DOHH2 (cell line): ENCODE measurements around the gene PNPLA7.
A peak's percentile ranks its signal among the peaks of the same experiment; 100 is the strongest.

Experiments
- H3F3A ChIP-seq: fragments of 200-600 bp; sonication (generic), shearing (Covaris generic); 2 replicates; pipeline ENCODE4 v1.6.0; 2016; ENCODE audit warnings: antibody characterized with exemption, mild to moderate bottlenecking; ENCODE audit not compliant: control insufficient read depth, insufficient read depth
- H3K27ac ChIP-seq: fragments of 200-600 bp; sonication (generic); 2 replicates; pipeline ENCODE4 v1.5.1; 2014; ENCODE audit warnings: low read depth, mild to moderate bottlenecking, low read length, moderate library complexity
- H3K27me3 ChIP-seq: fragments of 200-600 bp; sonication (generic); 2 replicates; pipeline ENCODE4 v1.6.1; 2014; ENCODE audit warnings: mild to moderate bottlenecking, low read length, mixed read lengths; ENCODE audit not compliant: control insufficient read depth
- H3K36me3 ChIP-seq: fragments of 200-600 bp; sonication (generic); 2 replicates; pipeline ENCODE4 v1.6.1; 2014; ENCODE audit warnings: mild to moderate bottlenecking, low read length, moderate library complexity, mixed read lengths; ENCODE audit not compliant: control insufficient read depth
- H3K4me1 ChIP-seq: fragments of 200-600 bp; sonication (generic); 2 replicates; pipeline ENCODE4 v1.6.1; 2014; ENCODE audit warnings: mild to moderate bottlenecking, low read length, mixed read lengths; ENCODE audit not compliant: control insufficient read depth
- H3K4me2 ChIP-seq: fragments of 200-600 bp; sonication (generic); 2 replicates; pipeline ENCODE4 v1.6.0; 2014; ENCODE audit warnings: mild to moderate bottlenecking, low read length, moderate library complexity
- H3K4me3 ChIP-seq: fragments of 200-600 bp; sonication (generic); 2 replicates; pipeline ENCODE4 v1.5.1; 2014; ENCODE audit warnings: mild to moderate bottlenecking, low read length, mixed read lengths
- H3K79me2 ChIP-seq: fragments of 200-600 bp; sonication (generic); 2 replicates; pipeline ENCODE4 v1.6.1; 2014; ENCODE audit warnings: mild to moderate bottlenecking, low read length, mixed read lengths; ENCODE audit not compliant: control insufficient read depth
- H3K9me2 ChIP-seq: fragments of 200-600 bp; sonication (generic); replicated peaks from 2 replicates; pipeline ENCODE4 v1.6.1; 2014; ENCODE audit warnings: mild to moderate bottlenecking, low read length, mixed read lengths; ENCODE audit not compliant: control insufficient read depth
- H3K9me3 ChIP-seq: fragments of 200-600 bp; sonication (generic); 2 replicates; pipeline ENCODE4 v1.6.1; 2014; ENCODE audit warnings: antibody characterized with exemption, low read length, mixed read lengths; ENCODE audit not compliant: control insufficient read depth, insufficient read depth
- H4K20me1 ChIP-seq: fragments of 200-600 bp; sonication (generic); 2 replicates; pipeline ENCODE4 v1.6.0; 2014; ENCODE audit warnings: low read depth, mild to moderate bottlenecking, antibody characterized with exemption, low read length, moderate library complexity; ENCODE audit not compliant: control insufficient read depth, insufficient read depth
- EZH2phosphoT487 ChIP-seq: fragments of 200-600 bp; sonication (generic); IDR thresholded peaks from 2 replicates; pipeline ENCODE4 v1.6.1; 2017; ENCODE audit warnings: borderline replicate concordance, mild to moderate bottlenecking, antibody characterized with exemption, low read length, moderate library complexity, mixed read lengths
- TF ChIP-seq, protein P1 (sequence below): fragments of 200-600 bp; sonication (generic); IDR thresholded peaks from one replicate; pipeline ENCODE4 v1.5.1; 2014; ENCODE audit warnings: antibody characterized with exemption, mild to moderate bottlenecking, low read depth, low read length; ENCODE audit not compliant: poor library complexity, severe bottlenecking

PNPLA7 gene

DNA sequence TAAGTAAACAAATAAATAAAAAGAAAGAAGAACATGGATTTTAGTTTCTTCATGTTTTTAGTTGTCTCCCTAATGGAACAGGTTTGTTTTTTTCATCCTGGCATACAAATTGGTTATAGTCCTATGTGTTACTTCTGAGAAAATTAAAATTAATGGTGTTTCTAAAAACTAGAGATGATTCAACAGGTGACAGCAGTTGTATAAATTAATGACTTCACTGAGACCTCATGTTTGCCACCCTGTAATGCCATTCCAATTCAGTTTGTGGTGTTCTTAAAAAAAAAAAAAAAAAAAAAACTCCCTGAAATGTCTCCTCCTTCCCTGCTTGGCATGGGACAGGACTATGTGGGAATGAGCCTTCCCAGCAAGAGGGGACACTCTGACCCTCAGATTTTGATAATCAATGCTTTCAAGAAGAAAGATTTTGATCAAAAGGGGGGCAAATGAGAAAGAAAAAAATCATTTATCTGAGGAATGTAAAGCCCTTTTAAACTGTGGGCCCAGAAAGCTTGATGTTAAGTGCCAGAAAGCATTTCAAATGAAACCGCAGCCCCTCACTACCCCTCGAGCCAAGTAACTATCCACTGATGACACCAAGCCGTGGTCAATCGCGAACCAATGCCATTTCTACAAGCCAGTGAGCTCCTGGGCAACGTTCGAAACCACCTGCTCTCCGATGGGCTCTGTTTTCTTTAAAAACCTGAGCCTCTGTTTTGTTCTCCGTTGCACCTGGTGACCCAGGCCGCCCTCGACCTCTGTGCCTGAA is 128.2 kb downstream of the PNPLA7 start:
- Histone ChIP-seq H3K4me2 (peak overlapping the region; percentile 90), H3K36me3 (peaks cover 7% of the 10 kb centered on the region), H3K4me1 (peaks cover 42% of the 10 kb centered on the region), H3K27ac (peak overlapping the region; percentile 40), H3K9me3 (no peaks in the 10 kb centered on the region), H3K4me3 (peak overlapping the region; percentile 96), H3K9me2 (no peaks in the 10 kb centered on the region), H3K79me2 (peaks cover 59% of the 10 kb centered on the region), H4K20me1 (no peaks in the 10 kb centered on the region), H3K27me3 (no peaks in the 10 kb centered on the region), H3F3A (peaks cover 24% of the 10 kb centered on the region)
- no peak for TF ChIP-seq EZH2phosphoT487
- TF ChIP-seq, protein P1, sequence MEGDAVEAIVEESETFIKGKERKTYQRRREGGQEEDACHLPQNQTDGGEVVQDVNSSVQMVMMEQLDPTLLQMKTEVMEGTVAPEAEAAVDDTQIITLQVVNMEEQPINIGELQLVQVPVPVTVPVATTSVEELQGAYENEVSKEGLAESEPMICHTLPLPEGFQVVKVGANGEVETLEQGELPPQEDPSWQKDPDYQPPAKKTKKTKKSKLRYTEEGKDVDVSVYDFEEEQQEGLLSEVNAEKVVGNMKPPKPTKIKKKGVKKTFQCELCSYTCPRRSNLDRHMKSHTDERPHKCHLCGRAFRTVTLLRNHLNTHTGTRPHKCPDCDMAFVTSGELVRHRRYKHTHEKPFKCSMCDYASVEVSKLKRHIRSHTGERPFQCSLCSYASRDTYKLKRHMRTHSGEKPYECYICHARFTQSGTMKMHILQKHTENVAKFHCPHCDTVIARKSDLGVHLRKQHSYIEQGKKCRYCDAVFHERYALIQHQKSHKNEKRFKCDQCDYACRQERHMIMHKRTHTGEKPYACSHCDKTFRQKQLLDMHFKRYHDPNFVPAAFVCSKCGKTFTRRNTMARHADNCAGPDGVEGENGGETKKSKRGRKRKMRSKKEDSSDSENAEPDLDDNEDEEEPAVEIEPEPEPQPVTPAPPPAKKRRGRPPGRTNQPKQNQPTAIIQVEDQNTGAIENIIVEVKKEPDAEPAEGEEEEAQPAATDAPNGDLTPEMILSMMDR, result no peak

DNA sequence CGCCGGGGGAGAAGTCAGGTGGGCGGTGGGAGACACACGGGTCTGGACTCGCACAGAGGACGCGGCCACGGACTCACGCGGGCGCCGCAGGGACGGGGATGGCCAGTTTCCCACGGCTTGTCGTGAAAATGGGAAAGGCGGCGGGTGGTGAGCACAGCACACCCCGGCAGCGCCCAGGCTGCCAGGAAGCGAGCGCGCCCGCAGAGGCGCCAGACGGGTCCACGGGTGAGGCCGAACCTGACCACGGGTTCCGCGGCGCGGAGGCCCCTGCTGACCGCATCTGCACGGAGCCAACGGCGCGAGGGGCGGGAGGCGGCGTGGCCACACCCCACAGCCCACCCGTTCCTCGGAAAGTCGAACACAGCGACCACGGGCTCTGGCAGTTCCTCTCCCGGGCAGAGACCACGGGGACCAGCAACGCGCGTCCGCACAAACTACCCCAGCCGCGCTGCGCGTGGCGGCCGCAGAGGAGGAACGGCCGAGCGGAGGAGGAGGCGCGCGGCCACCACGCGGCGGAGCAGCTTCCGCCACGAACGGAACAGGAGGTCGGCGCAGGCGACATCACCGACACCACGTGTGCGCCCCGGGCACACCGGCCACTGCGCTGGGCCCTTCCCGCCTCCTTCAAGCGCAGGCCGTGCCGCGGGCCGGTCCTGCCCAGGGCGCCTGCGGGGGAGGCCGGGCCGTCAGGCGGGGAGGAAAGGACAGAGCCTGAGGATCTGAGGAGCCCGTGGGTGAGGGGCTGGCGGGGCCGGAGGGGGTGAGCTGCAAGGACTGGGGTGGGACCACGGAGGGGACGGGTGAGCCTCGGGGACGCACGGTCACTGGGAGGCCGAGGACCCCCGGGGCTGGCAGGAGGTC is 132.8 kb downstream of the PNPLA7 start:
- Histone ChIP-seq H3K27me3 (no peaks in the 10 kb centered on the region), H3K4me1 (peaks cover 41% of the 10 kb centered on the region), H3K4me2 (no peak overlapping the region)

DNA sequence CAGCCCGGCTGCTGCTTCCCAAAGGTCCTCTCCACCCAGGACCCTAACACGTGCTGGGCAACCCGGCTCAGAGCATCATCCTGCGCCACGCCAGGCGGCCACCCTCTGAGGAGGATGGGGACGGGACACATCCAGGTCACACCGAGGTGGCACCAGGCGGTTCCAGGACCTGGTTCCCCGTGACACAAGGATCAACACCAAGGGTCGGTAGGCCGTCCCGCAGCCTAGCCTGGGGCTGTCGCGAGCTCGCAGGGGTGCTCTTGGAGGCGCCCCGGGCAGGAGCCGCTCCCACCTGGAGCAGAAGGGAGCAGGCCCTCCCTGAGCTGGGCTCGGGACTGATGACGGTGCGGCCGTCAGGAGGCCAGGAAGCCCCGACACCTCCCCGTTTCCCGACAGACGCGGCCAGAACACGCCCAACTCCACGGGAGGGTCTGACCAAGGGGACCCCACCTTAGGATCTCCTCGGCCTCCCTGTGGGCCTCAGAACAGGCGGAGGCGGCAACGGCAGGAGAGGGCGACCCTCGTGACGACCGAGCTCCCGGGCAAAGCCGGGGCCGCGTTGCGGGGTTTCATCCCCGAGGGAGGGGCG is 133.5 kb downstream of the PNPLA7 start:
- Histone ChIP-seq H3F3A (peaks cover 10% of the 10 kb centered on the region), H3K36me3 (no peaks in the 10 kb centered on the region; the same call in 1 of the 2 replicates), H4K20me1 (no peaks in the 10 kb centered on the region), H3K79me2 (peaks cover 71% of the 10 kb centered on the region), H3K27ac (no peak overlapping the region), H3K9me2 (no peaks in the 10 kb centered on the region), H3K27me3 (no peaks in the 10 kb centered on the region), H3K9me3 (no peaks in the 10 kb centered on the region), H3K4me1 (peaks cover 41% of the 10 kb centered on the region), H3K4me3 (no peak overlapping the region), H3K4me2 (no peak overlapping the region)
- TF ChIP-seq EZH2phosphoT487, result no peak
- TF ChIP-seq, protein P1, result no peak

More for the DNA sequence above, 132.8 kb downstream of the PNPLA7 start:
- Histone ChIP-seq H3K36me3 (no peaks in the 10 kb centered on the region; the same call in 1 of the 2 replicates), H3K79me2 (peaks cover 77% of the 10 kb centered on the region), H4K20me1 (no peaks in the 10 kb centered on the region), H3K9me2 (no peaks in the 10 kb centered on the region), H3F3A (peaks cover 8% of the 10 kb centered on the region), H3K27ac (no peak overlapping the region), H3K4me3 (no peak overlapping the region), H3K9me3 (no peaks in the 10 kb centered on the region)
- TF ChIP-seq, protein P1, result no peak
- TF ChIP-seq EZH2phosphoT487, result no peak
